Subcutaneous abdominal adipose tissue (tissue), 5 donors: ENCODE measurements around the gene CACNA1S.

Experiments used
- H3K27ac ChIP-seq: one replicate; pipeline ENCODE4 v1.7.0; 2013; ENCODE audit warnings: low read depth, mild to moderate bottlenecking, inconsistent platforms, low read length, moderate library complexity
- H3K27me3 ChIP-seq, 5 donors: one replicate each; pipeline ENCODE4 v1.7.0; 2013; ENCODE audit warnings: low read length in 5 of 5, inconsistent platforms in 1 of 5; ENCODE audit not compliant: control insufficient read depth in 5 of 5, insufficient read depth in 4 of 5
- H3K36me3 ChIP-seq, 5 donors: one replicate each; pipeline ENCODE4 v1.7.0; 2013; ENCODE audit warnings: low read length in 5 of 5; ENCODE audit not compliant: control insufficient read depth in 5 of 5, insufficient read depth in 5 of 5
- H3K4me1 ChIP-seq, 5 donors: one replicate each; pipeline ENCODE4 v1.7.0; 2013; ENCODE audit warnings: low read length in 5 of 5, mild to moderate bottlenecking in 3 of 5, moderate library complexity in 1 of 5; ENCODE audit not compliant: control insufficient read depth in 5 of 5, insufficient read depth in 5 of 5
- H3K4me3 ChIP-seq, 5 donors: one replicate each; pipeline ENCODE4 v1.7.0; 2013; ENCODE audit warnings: low read length in 5 of 5, low read depth in 1 of 5
- H3K9ac ChIP-seq, 5 donors: one replicate each; pipeline ENCODE4 v1.7.0; 2013; ENCODE audit warnings: low read length in 5 of 5, mild to moderate bottlenecking in 4 of 5, moderate library complexity in 3 of 5
- H3K9me3 ChIP-seq, 5 donors: one replicate each; pipeline ENCODE4 v1.7.0; 2013; ENCODE audit warnings: low read length in 5 of 5; ENCODE audit not compliant: control insufficient read depth in 5 of 5
- donor health status: healthy.
- donor health status: healthy.
- donor health status: healthy.
- donor health status: healthy.
- donor health status: healthy.

The CACNA1S gene

DNA sequence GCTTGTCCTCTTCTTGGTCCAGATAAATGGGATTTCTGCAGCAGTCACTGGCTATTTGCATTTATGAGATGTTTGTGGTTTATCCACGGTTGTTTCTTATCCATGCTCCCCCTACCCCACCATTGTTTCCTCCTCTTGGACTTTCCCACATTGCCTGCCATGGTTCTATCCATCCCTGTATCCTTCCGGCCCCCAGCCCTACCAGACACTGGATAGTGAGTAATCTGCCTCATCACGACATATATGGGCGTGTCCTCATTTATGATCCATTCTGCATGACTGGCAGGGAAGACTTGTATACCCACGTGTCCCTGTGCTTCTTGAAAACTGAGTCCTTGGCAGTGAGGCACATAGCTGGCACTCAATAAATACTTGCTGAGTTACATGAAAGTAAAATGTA lies 40.1 kb downstream of the CACNA1S start:
- Histone ChIP-seq H3K27ac (no peak overlapping the region), H3K4me3 (no peak overlapping the region), H3K9ac (no peak overlapping the region), H3K9me3 (no peaks in the 10 kb centered on the region), H3K4me1 (peaks cover 0 to 2% (median 0%) of the 10 kb centered on the region in 5 donors), H3K36me3 (no peaks in the 10 kb centered on the region), H3K27me3 (peaks cover 0 to 11% (median 4%) of the 10 kb centered on the region in 5 donors)

DNA sequence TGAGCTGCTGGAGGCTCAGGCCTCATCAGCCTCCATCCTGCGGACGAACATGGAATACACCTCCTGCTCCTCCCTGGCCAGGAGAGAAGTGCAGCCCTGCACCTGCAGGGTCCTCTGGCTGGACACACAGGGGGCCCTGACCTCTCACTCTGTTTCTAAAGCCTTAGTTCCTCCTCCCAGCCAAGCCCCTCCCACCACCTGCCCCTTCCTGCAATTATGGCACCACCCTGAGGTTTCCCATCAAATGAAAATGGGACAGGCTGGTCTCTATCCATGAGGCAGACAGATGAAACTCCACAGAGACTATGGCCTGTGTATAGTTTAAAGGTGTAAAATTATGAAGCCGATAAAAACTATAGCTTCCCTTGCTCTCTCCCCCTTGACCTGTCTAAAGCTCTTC lies 42.6 kb downstream of the CACNA1S start:
- Histone ChIP-seq H3K9me3 (no peaks in the 10 kb centered on the region), H3K27me3 (peaks cover 0 to 10% (median 8%) of the 10 kb centered on the region in 5 donors), H3K9ac (no peak overlapping the region), H3K4me3 (no peak overlapping the region), H3K27ac (no peak overlapping the region), H3K36me3 (no peaks in the 10 kb centered on the region), H3K4me1 (peaks cover 0 to 2% (median 0%) of the 10 kb centered on the region in 5 donors)

DNA sequence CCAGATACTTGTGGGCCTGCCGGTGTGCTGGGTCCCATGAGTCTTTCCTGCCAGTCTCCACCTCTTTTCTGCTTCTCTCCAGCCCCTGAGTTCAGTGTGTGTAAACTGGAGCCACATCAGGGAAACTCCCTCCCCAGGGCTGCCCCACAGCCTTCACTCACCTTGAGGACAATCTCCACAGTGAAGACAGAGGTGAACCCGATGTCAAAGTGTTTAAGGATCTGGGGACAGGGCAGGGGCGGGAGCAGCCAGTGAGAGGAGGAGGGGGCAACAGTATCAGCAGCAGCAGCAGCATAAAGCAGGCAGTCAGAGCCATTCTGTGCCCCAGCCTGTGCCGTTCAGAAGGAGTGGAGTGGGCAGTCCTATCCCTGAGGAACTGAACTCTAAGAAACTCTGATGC lies 43.2 kb downstream of the CACNA1S start:
- Histone ChIP-seq H3K4me3 (no peak overlapping the region), H3K9me3 (no peaks in the 10 kb centered on the region), H3K27ac (no peak overlapping the region), H3K4me1 (peaks cover 0 to 2% (median 0%) of the 10 kb centered on the region in 5 donors), H3K27me3 (peaks cover 0 to 12% (median 8%) of the 10 kb centered on the region in 5 donors), H3K9ac (no peak overlapping the region), H3K36me3 (no peaks in the 10 kb centered on the region)

DNA sequence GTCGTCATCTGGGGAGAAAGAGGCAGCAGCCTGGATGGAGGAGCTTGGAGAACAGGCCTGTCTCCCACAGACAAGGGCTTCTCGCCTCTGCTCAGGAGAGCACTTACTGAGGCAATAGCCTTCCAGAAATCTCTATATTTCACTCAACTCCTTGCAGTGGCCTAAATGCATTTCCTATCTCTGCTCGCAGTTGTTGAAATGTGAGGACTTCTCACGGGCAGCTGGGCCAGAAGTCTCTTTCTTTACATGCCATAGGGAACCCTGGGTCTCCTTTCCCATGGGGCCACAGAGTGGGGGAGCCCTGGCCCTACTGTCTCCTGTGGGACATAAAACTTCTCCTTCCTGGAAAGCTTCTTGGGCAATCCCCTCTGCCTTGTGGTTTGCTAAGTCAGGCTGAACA lies 45.2 kb downstream of the CACNA1S start:
- H3K9ac ChIP-seq = no peak overlapping the region
- H3K4me3 ChIP-seq = no peak overlapping the region
- H3K4me1 ChIP-seq = peaks cover 0 to 2% (median 0%) of the 10 kb centered on the region in 5 donors
- H3K27ac ChIP-seq = no peak overlapping the region
- H3K27me3 ChIP-seq = peaks cover 0 to 13% (median 8%) of the 10 kb centered on the region in 5 donors
- H3K36me3 ChIP-seq = no peaks in the 10 kb centered on the region
- no peaks in the 10 kb centered on the region for H3K9me3 ChIP-seq

DNA sequence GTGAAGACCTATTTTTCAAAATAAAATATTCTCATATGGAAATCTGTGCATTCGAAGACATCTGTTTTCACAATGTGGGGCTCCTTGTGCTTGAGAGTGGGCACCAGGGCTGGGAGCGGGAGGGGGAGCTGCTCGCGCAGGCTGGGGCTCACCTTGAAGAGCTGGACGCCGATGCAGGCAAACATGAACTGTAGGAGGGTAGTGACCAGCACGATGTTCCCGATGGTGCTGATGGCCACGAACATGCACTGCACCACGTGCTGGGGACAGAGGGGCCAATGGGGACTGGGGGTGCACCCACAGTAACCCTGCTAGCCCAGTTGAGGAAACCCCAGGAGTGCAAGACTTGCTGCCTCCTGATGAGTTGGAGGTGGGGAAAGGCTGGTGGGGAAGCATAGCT lies 46.5 kb downstream of the CACNA1S start:
- Histone ChIP-seq H3K9ac (no peak overlapping the region), H3K4me3 (no peak overlapping the region), H3K27me3 (peaks cover 0 to 13% (median 8%) of the 10 kb centered on the region in 5 donors), H3K4me1 (no peaks in the 10 kb centered on the region), H3K27ac (no peak overlapping the region), H3K9me3 (no peaks in the 10 kb centered on the region), H3K36me3 (no peaks in the 10 kb centered on the region)

DNA sequence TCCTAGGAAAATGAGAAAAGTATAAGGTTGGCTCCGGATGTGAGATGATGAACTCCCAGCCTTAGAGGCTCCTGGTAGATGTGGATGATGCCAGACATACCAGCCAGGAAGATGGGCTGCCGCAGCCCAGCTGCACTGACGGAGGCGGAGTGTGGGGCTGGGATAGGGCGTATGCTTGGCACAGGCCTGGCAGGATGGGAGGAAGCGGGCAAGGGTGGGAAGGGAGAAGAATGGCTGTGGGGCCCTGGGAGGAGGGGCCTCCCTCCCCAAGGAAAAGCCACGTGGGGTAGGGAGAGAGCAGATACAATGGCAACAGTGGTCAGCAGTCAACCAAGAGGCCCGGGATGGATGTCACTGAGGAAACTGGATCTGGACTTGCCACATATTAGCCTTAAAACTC lies 47.4 kb downstream of the CACNA1S start:
- Histone ChIP-seq H3K36me3 (no peaks in the 10 kb centered on the region), H3K27ac (no peak overlapping the region), H3K4me3 (no peak overlapping the region), H3K4me1 (no peaks in the 10 kb centered on the region), H3K9ac (no peak overlapping the region), H3K9me3 (no peaks in the 10 kb centered on the region), H3K27me3 (peaks cover 0 to 13% (median 8%) of the 10 kb centered on the region in 5 donors)

DNA sequence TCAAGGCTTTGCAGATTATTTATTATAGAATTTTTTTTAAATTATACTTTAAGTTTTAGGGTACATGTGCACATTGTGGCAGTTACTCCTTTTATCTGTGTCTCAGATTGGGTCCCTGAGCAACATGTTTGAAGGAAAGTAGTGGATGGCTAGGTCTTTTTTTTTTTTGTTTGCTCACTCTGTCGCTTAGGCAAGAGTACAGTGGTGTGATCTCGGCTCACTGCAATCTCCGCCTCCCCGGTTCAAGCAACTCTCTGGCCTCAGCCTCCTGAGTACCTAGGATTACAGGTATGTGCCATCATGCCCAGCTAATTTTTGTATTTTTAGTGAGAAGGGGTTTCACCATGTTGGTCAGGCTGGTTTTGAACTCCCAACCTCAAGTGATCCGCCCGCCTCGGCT lies 49.1 kb downstream of the CACNA1S start:
- H3K27me3 ChIP-seq = peaks cover 0 to 5% (median 0%) of the 10 kb centered on the region in 5 donors
- no peaks in the 10 kb centered on the region for H3K36me3 ChIP-seq
- no peak overlapping the region for H3K9ac ChIP-seq
- no peaks in the 10 kb centered on the region for H3K9me3 ChIP-seq
- H3K4me1 ChIP-seq = no peaks in the 10 kb centered on the region
- no peak overlapping the region for H3K27ac ChIP-seq
- no peak overlapping the region for H3K4me3 ChIP-seq

DNA sequence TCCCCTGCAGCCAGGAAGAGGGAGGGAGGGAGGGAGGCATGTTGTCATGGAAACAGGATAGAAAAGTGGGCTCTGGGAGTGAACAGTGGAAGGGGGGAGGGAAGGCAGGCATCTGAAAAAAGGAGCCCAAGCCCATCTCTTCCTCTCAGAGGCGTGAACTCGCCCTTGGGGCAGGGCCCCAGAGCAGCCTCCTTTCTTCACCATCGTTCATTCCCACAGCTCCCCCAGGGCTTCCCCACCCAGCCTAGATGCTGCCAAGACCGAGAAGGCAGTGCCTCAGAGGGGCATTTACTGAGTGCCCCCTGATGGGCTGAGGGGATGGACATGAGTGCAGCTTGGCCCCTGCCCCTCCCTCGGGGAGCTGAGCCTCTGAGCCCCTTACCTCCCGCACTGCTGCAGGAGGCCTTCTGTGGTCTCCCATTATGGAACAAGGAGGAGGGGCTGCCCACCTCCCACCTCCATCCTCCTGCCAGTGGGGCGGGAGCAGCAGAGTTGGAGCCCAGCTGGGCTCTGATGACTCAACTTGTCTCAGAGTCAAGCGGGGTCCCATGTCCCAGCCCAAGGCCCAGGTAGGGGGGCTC lies 49.6 kb downstream of the CACNA1S start:
- Histone ChIP-seq H3K4me3 (no peak overlapping the region), H3K27me3 (peaks cover 0 to 5% (median 0%) of the 10 kb centered on the region in 5 donors), H3K9ac (no peak overlapping the region), H3K27ac (no peak overlapping the region), H3K36me3 (no peaks in the 10 kb centered on the region), H3K4me1 (no peaks in the 10 kb centered on the region), H3K9me3 (no peaks in the 10 kb centered on the region)

DNA sequence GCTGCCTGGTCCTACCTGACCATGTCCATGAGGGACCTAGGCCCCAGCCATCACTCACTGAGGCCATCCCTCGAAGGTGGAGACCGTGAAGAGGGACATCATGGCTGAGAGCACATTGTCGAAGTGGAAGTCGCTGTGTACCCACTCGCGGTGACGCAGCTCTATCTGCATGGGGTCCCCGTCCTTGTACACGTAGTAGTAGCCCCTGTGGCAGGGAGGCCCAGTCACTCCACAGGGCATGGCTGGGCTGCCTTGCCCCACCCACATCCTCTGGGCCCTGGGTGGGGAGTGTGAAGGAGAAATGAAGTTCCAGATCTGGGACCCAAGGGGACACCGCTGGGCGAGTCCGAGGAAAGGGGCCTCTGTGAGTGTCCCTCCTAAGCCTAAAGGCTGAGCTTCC lies 50.3 kb downstream of the CACNA1S start:
- Histone ChIP-seq H3K27me3 (peaks cover 0 to 5% (median 0%) of the 10 kb centered on the region in 5 donors), H3K36me3 (no peaks in the 10 kb centered on the region), H3K9me3 (no peaks in the 10 kb centered on the region), H3K4me1 (no peaks in the 10 kb centered on the region), H3K27ac (no peak overlapping the region), H3K4me3 (no peak overlapping the region), H3K9ac (no peak overlapping the region)

DNA sequence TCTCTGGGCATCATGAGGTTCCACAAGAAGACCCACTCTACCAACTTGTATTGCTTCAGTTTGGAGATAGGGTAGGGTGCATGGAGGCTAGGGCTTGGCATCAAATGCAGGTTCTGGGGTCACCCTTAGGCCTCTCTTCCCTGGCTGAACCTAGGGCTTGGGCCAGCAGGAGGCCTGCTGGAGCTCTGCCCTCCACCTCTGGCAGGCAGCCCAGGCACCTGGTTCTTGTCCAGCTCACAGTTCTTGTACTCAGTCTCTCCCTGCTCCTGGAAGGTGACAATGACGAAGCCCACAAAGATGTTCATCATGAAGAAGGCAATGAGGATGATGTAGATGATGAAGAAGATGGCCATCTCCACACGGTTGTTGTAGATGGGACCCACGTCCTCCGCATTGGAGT lies 51.2 kb downstream of the CACNA1S start:
- H3K9me3 ChIP-seq = no peaks in the 10 kb centered on the region
- H3K27ac ChIP-seq = no peak overlapping the region
- H3K4me1 ChIP-seq = peaks cover 0 to 3% (median 0%) of the 10 kb centered on the region in 5 donors
- no peak overlapping the region for H3K4me3 ChIP-seq
- H3K36me3 ChIP-seq = no peaks in the 10 kb centered on the region
- H3K9ac ChIP-seq = no peak overlapping the region
- H3K27me3 ChIP-seq = peaks cover 0 to 5% (median 0%) of the 10 kb centered on the region in 5 donors
